ENCODE measurements around the gene SERGEF.

- TF ChIP-seq IKZF2 (IDR thresholded peaks at IDR 0.05) (no peak), NBN (IDR thresholded peaks at IDR 0.05) (no peak), CTCF (IDR thresholded peaks at IDR 0.05 in 2 of 3, conservative IDR thresholded peaks at IDR 0.05 in 1 of 3; ENCODE audit: control insufficient read depth in 2 of 3, extremely low read depth in 1 of 3, insufficient read depth in 1 of 3, low read depth in 3 of 3, low read length in 3 of 3) (no peak), ZNF384 (IDR thresholded peaks at IDR 0.05; ENCODE audit: borderline replicate concordance, low read depth, low read length) (no peak), TCF7 (IDR thresholded peaks at IDR 0.05; ENCODE audit: borderline replicate concordance) (no peak), MAX (IDR thresholded peaks at IDR 0.05; ENCODE audit: low read depth, low read length) (no peak), CHD4 (IDR thresholded peaks at IDR 0.05) (no peak), SIX5 (IDR thresholded peaks at IDR 0.05; ENCODE audit: low read depth, low read length, severe bottlenecking) (no peak), SIN3A (IDR thresholded peaks at IDR 0.05; ENCODE audit: low read depth, low read length) (no peak), USF1 (IDR thresholded peaks at IDR 0.05; ENCODE audit: borderline replicate concordance, extremely low read length, insufficient read depth, low read depth, low read length) (no peak), BCL11A (IDR thresholded peaks at IDR 0.05; ENCODE audit: low read depth, low read length) (no peak)
Observed at GRCh38 chr11:17781626-17782025, 231.2 kb downstream of the SERGEF start.
